Measurements from ENCODE around the gene CD200.

Gene CD200

GRCh38 chr3:112381673-112382542 is 49.0 kb downstream of the CD200 start:
- Histone ChIP-seq H3F3A (ENCODE audit: insufficient read depth, low read length) (no peaks in the 10 kb centered on the region), H3K9me2 (replicated peaks; ENCODE audit: insufficient read depth, low read length) (no peaks in the 10 kb centered on the region), H3K36me3 (replicated peaks; ENCODE audit: insufficient read depth, low read length) (no peaks in the 10 kb centered on the region), H3K9ac (ENCODE audit: low read length) (no peak overlapping the region), H3K4me3 (ENCODE audit: low read length) (no peak overlapping the region), H3K9me3 (replicated peaks; ENCODE audit: insufficient read depth, low read length) (no peaks in the 10 kb centered on the region), H3K27ac (ENCODE audit: low read length) (no peak overlapping the region), H3K79me2 (ENCODE audit: low read length) (no peaks in the 10 kb centered on the region), H4K20me1 (ENCODE audit: insufficient read depth, low read length) (no peaks in the 10 kb centered on the region), H3K4me2 (ENCODE audit: low read depth, low read length) (no peak overlapping the region), H2AFZ (ENCODE audit: low read length) (no peak overlapping the region), H3K27me3 (replicated peaks; ENCODE audit: insufficient read depth, low read length) (no peaks in the 10 kb centered on the region), H3K4me1 (ENCODE audit: low read length) (peaks cover 15% of the 10 kb centered on the region)
- DNase-seq, result no peak
- no peak for TF ChIP-seq EZH2 (optimal IDR thresholded peaks at IDR 0.05; ENCODE audit: low read depth, low read length)
- no peak for TF ChIP-seq EZH2phosphoT487 (IDR thresholded peaks at IDR 0.05; ENCODE audit: low read length)
- TF ChIP-seq, protein P1, sequence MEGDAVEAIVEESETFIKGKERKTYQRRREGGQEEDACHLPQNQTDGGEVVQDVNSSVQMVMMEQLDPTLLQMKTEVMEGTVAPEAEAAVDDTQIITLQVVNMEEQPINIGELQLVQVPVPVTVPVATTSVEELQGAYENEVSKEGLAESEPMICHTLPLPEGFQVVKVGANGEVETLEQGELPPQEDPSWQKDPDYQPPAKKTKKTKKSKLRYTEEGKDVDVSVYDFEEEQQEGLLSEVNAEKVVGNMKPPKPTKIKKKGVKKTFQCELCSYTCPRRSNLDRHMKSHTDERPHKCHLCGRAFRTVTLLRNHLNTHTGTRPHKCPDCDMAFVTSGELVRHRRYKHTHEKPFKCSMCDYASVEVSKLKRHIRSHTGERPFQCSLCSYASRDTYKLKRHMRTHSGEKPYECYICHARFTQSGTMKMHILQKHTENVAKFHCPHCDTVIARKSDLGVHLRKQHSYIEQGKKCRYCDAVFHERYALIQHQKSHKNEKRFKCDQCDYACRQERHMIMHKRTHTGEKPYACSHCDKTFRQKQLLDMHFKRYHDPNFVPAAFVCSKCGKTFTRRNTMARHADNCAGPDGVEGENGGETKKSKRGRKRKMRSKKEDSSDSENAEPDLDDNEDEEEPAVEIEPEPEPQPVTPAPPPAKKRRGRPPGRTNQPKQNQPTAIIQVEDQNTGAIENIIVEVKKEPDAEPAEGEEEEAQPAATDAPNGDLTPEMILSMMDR (IDR thresholded peaks at IDR 0.05; ENCODE audit: low read length), result no peak

GRCh38 chr3:112382543-112383160 is 49.7 kb downstream of the CD200 start:
- H3K4me2 ChIP-seq (ENCODE audit: low read depth, low read length), result no peak overlapping the region
- H3K9me3 ChIP-seq (replicated peaks; ENCODE audit: insufficient read depth, low read length), result no peaks in the 10 kb centered on the region
- H3K27me3 ChIP-seq (replicated peaks; ENCODE audit: insufficient read depth, low read length), result no peaks in the 10 kb centered on the region
- H3F3A ChIP-seq (ENCODE audit: insufficient read depth, low read length), result no peaks in the 10 kb centered on the region
- H3K79me2 ChIP-seq (ENCODE audit: low read length), result no peaks in the 10 kb centered on the region
- H2AFZ ChIP-seq (ENCODE audit: low read length), result no peak overlapping the region
- H3K9me2 ChIP-seq (replicated peaks; ENCODE audit: insufficient read depth, low read length), result no peaks in the 10 kb centered on the region
- no peaks in the 10 kb centered on the region for H3K36me3 ChIP-seq (replicated peaks; ENCODE audit: insufficient read depth, low read length)
- H3K27ac ChIP-seq (ENCODE audit: low read length), result no peak overlapping the region
- no peak for DNase-seq
- no peak overlapping the region for H3K9ac ChIP-seq (ENCODE audit: low read length)
- H3K4me3 ChIP-seq (ENCODE audit: low read length), result no peak overlapping the region
- peaks cover 7% of the 10 kb centered on the region for H3K4me1 ChIP-seq (ENCODE audit: low read length)
- TF ChIP-seq EZH2phosphoT487 (IDR thresholded peaks at IDR 0.05; ENCODE audit: low read length) (no peak), EZH2 (optimal IDR thresholded peaks at IDR 0.05; ENCODE audit: low read depth, low read length) (no peak)
- TF ChIP-seq, protein P1 (IDR thresholded peaks at IDR 0.05; ENCODE audit: low read length), result no peak
- H4K20me1 ChIP-seq (ENCODE audit: insufficient read depth, low read length), result no peaks in the 10 kb centered on the region

GRCh38 chr3:112384769-112385168 is 51.8 kb downstream of the CD200 start:
- no peak for DNase-seq
- no peaks in the 10 kb centered on the region for H3K9me3 ChIP-seq (replicated peaks; ENCODE audit: insufficient read depth, low read length)
- H3K9ac ChIP-seq (ENCODE audit: low read length), result no peak overlapping the region
- H3K27ac ChIP-seq (ENCODE audit: low read length), result no peak overlapping the region
- no peaks in the 10 kb centered on the region for H3K36me3 ChIP-seq (replicated peaks; ENCODE audit: insufficient read depth, low read length)
- H3K79me2 ChIP-seq (ENCODE audit: low read length), result no peaks in the 10 kb centered on the region
- no peaks in the 10 kb centered on the region for H3K27me3 ChIP-seq (replicated peaks; ENCODE audit: insufficient read depth, low read length)
- no peak overlapping the region for H3K4me2 ChIP-seq (ENCODE audit: low read depth, low read length)
- H3K4me1 ChIP-seq (ENCODE audit: low read length), result no peaks in the 10 kb centered on the region; the same call in 1 of the 2 replicates
- H3K4me3 ChIP-seq (ENCODE audit: low read length), result no peak overlapping the region
- H2AFZ ChIP-seq (ENCODE audit: low read length), result no peak overlapping the region
- TF ChIP-seq EZH2 (optimal IDR thresholded peaks at IDR 0.05; ENCODE audit: low read depth, low read length) (no peak), EZH2phosphoT487 (IDR thresholded peaks at IDR 0.05; ENCODE audit: low read length) (no peak)
- TF ChIP-seq, protein P1 (IDR thresholded peaks at IDR 0.05; ENCODE audit: low read length), result no peak
- H4K20me1 ChIP-seq (ENCODE audit: insufficient read depth, low read length), result no peaks in the 10 kb centered on the region
- H3K9me2 ChIP-seq (replicated peaks; ENCODE audit: insufficient read depth, low read length), result no peaks in the 10 kb centered on the region
- H3F3A ChIP-seq (ENCODE audit: insufficient read depth, low read length), result no peaks in the 10 kb centered on the region
